Measurements from ENCODE around the gene SDCCAG8.

- TF ChIP-seq CTCF (IDR thresholded peaks at IDR 0.05) (no peak), POLR2A (IDR thresholded peaks at IDR 0.05) (no peak)
Observed at GRCh38 chr1:243454328-243454997, 198.6 kb downstream of the SDCCAG8 start.

Measured in esophagus squamous epithelium (tissue), 4 donors.